ENCODE results near the gene PTPRG. TPM values are rescaled to one million over a fixed set of nuclear protein-coding genes. Genes with fewer than 3 reads are reported as not detected.

The PTPRG gene
- total RNA-seq, 2 experiments from 2014 or later, result 0.03 to 0.05 TPM

DNA sequence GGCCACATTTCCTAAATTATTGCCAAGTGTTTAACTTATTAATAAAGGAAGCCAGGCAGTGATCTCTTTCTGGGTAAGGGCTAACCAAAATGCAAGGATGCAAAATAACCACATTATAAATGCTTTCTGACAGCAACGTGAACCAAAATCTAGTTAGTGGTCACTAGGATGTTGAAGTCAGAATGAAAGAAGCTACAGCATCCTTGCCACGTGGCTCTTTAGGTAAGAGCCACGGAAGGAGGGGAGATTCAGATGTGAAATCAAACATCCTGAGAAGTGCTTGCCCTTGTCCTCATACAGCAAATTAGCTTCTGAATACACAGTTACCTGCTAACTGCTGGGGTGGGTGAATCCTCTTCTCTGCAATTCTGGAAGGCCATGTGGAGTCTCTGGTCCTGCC is 565.7 kb downstream of the PTPRG start:
- Histone ChIP-seq H3K36me3 (ENCODE audit: insufficient read depth, low read length) (no peaks in the 10 kb centered on the region), H3K9me3 (ENCODE audit: control insufficient read depth in 1 of 2, insufficient read depth in 1 of 2, low read length in 2 of 2) (peaks cover 0 to 7% of the 10 kb centered on the region in 2 experiments), H3K27ac (ENCODE audit: low read depth in 1 of 2, low read length in 2 of 2) (no peak overlapping the region), H3K4me3 (ENCODE audit: low read length) (no peak overlapping the region), H3K27me3 (ENCODE audit: control insufficient read depth in 1 of 2, insufficient read depth in 2 of 2, low read length in 2 of 2) (no peaks in the 10 kb centered on the region), H3K4me1 (ENCODE audit: insufficient read depth, low read length) (no peaks in the 10 kb centered on the region)
- ATAC-seq (ENCODE audit: poor library complexity), result no peak
- Mint-ChIP-seq H3K4me3 (no peak overlapping the region), H3K4me1 (ENCODE audit: low read depth) (no peaks in the 10 kb centered on the region), H3K9me3 (no peaks in the 10 kb centered on the region), H3K27ac (no peak overlapping the region), H3K27me3 (no peaks in the 10 kb centered on the region), H3K36me3 (ENCODE audit: low read depth) (no peaks in the 10 kb centered on the region)
- CTCF ChIA-PET, result no interaction called here
- TF ChIP-seq, protein P1, sequence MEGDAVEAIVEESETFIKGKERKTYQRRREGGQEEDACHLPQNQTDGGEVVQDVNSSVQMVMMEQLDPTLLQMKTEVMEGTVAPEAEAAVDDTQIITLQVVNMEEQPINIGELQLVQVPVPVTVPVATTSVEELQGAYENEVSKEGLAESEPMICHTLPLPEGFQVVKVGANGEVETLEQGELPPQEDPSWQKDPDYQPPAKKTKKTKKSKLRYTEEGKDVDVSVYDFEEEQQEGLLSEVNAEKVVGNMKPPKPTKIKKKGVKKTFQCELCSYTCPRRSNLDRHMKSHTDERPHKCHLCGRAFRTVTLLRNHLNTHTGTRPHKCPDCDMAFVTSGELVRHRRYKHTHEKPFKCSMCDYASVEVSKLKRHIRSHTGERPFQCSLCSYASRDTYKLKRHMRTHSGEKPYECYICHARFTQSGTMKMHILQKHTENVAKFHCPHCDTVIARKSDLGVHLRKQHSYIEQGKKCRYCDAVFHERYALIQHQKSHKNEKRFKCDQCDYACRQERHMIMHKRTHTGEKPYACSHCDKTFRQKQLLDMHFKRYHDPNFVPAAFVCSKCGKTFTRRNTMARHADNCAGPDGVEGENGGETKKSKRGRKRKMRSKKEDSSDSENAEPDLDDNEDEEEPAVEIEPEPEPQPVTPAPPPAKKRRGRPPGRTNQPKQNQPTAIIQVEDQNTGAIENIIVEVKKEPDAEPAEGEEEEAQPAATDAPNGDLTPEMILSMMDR (IDR thresholded peaks at IDR 0.05), result no peak
- DNase-seq, result no peak
- intact Hi-C loops (cut with DNase I, micrococcal nuclease), result no loop called here
- POLR2A ChIA-PET, result no interaction called here

GRCh38 chr3:62128051-62128450 is 566.7 kb downstream of the PTPRG start:
- no peaks in the 10 kb centered on the region for H3K27me3 ChIP-seq (ENCODE audit: control insufficient read depth in 1 of 2, insufficient read depth in 2 of 2, low read length in 2 of 2)

DNA sequence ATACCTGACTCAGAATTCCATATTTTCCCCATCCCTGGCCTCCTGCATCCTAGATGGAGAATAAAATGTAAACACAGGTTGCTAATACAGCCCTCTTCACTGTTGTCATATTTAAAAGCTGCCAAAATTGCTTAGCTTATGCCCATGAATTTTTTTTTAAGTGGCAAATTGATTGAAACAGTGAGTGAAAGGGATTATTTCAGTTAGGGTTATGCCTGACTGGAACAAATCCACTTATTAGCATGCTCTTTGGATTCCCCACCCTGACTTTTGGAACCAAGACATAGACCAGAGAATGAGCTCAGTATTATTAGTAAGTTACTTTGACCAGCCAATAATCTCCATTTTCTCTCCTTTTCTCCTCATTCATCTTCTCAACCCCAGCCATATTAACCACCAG is 567.3 kb downstream of the PTPRG start:
- no peak overlapping the region for H3K4me3 ChIP-seq (ENCODE audit: low read length)
- H3K27me3 ChIP-seq (ENCODE audit: control insufficient read depth in 1 of 2, insufficient read depth in 2 of 2, low read length in 2 of 2), result peaks cover 0 to 3% of the 10 kb centered on the region in 2 experiments
- H3K27ac ChIP-seq (ENCODE audit: low read depth in 1 of 2, low read length in 2 of 2), result no peak overlapping the region
- POLR2A ChIA-PET, result no interaction called here
- Mint-ChIP-seq H3K4me1 (ENCODE audit: low read depth) (no peaks in the 10 kb centered on the region), H3K4me3 (no peak overlapping the region), H3K27me3 (no peaks in the 10 kb centered on the region), H3K27ac (no peak overlapping the region), H3K9me3 (no peaks in the 10 kb centered on the region), H3K36me3 (ENCODE audit: low read depth) (no peaks in the 10 kb centered on the region)
- no peak for ATAC-seq (ENCODE audit: poor library complexity)
- peaks cover 0 to 7% of the 10 kb centered on the region in 2 experiments for H3K9me3 ChIP-seq (ENCODE audit: control insufficient read depth in 1 of 2, insufficient read depth in 1 of 2, low read length in 2 of 2)
- TF ChIP-seq, protein P1 (IDR thresholded peaks at IDR 0.05), result no peak
- intact Hi-C loops (cut with DNase I, micrococcal nuclease), result no loop called here
- H3K4me1 ChIP-seq (ENCODE audit: insufficient read depth, low read length), result no peaks in the 10 kb centered on the region
- H3K36me3 ChIP-seq (ENCODE audit: insufficient read depth, low read length), result no peaks in the 10 kb centered on the region
- DNase-seq, result no peak
- CTCF ChIA-PET, result no interaction called here

More at GRCh38 chr3:62128051-62128450, 566.7 kb downstream of the PTPRG start:
- no peak overlapping the region for H3K4me3 Mint-ChIP-seq
- intact Hi-C loops (cut with DNase I, micrococcal nuclease), result no loop called here
- DNase-seq (no peak), ATAC-seq (ENCODE audit: poor library complexity) (no peak)
- Histone ChIP-seq H3K27ac (ENCODE audit: low read depth in 1 of 2, low read length in 2 of 2) (no peak overlapping the region), H3K4me1 (ENCODE audit: insufficient read depth, low read length) (no peaks in the 10 kb centered on the region), H3K4me3 (ENCODE audit: low read length) (no peak overlapping the region), H3K36me3 (ENCODE audit: insufficient read depth, low read length) (no peaks in the 10 kb centered on the region), H3K9me3 (ENCODE audit: control insufficient read depth in 1 of 2, insufficient read depth in 1 of 2, low read length in 2 of 2) (peaks cover 0 to 7% of the 10 kb centered on the region in 2 experiments)
- TF ChIP-seq, protein P1 (IDR thresholded peaks at IDR 0.05), result no peak
- POLR2A ChIA-PET, result no interaction called here
- H3K36me3 Mint-ChIP-seq (ENCODE audit: low read depth), result no peaks in the 10 kb centered on the region
- no peaks in the 10 kb centered on the region for H3K4me1 Mint-ChIP-seq (ENCODE audit: low read depth)
- H3K27me3 Mint-ChIP-seq, result no peaks in the 10 kb centered on the region
- CTCF ChIA-PET, result no interaction called here
- H3K27ac Mint-ChIP-seq, result no peak overlapping the region
- no peaks in the 10 kb centered on the region for H3K9me3 Mint-ChIP-seq

All from CD4-positive, alpha-beta T cell (primary cell).